ENCODE measurements around the gene SYT6.

DNA sequence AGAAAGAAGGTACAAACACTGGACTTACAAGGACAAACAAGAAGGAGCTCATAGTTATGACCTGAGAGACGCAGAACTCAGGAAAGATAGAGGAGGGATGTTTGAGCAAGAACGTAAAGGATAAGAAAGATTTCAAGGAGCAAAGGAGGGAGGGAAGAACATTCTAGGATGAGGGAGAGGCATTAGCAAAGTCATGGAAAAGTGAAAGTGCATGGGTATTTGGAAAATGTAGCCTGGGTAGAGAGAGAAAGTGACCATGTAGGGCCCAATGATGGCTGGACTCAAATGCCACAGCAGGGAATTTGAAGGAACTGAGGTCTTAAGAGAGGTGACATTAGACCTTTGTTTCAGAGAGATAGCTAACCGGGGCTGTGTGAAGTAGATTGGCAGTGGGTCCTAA is 76.5 kb downstream of the SYT6 start:
- TF ChIP-seq, protein P1, sequence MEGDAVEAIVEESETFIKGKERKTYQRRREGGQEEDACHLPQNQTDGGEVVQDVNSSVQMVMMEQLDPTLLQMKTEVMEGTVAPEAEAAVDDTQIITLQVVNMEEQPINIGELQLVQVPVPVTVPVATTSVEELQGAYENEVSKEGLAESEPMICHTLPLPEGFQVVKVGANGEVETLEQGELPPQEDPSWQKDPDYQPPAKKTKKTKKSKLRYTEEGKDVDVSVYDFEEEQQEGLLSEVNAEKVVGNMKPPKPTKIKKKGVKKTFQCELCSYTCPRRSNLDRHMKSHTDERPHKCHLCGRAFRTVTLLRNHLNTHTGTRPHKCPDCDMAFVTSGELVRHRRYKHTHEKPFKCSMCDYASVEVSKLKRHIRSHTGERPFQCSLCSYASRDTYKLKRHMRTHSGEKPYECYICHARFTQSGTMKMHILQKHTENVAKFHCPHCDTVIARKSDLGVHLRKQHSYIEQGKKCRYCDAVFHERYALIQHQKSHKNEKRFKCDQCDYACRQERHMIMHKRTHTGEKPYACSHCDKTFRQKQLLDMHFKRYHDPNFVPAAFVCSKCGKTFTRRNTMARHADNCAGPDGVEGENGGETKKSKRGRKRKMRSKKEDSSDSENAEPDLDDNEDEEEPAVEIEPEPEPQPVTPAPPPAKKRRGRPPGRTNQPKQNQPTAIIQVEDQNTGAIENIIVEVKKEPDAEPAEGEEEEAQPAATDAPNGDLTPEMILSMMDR (IDR thresholded peaks at IDR 0.05; ENCODE audit: insufficient read depth, low read length, poor library complexity, severe bottlenecking): no peak
- TF ChIP-seq EZH2phosphoT487 (conservative IDR thresholded peaks at IDR 0.05; ENCODE audit: low read length): no peak

Measured in SU-DHL-6 (cell line).